GM23338 (cell line): ENCODE results near the gene RSRC2.

ENCODE experiments used
- CREB1 ChIP-seq: fragments of 250-450 bp; sonication (Bioruptor Pico); IDR thresholded peaks from 2 replicates; pipeline ENCODE4 v1.5.0; 2020; ENCODE audit warnings: low read depth, mild to moderate bottlenecking, moderate library complexity
- EZH2 ChIP-seq: fragments of 200-600 bp; sonication (generic); IDR thresholded peaks from one replicate; pipeline ENCODE4 v1.8.0; 2017; ENCODE audit warnings: antibody characterized with exemption, mild to moderate bottlenecking, low read depth; ENCODE audit not compliant: unreplicated experiment
- EZH2phosphoT487 ChIP-seq: fragments of 200-600 bp; sonication (generic); IDR thresholded peaks from one replicate; pipeline ENCODE4 v1.8.1; 2018; ENCODE audit warnings: antibody characterized with exemption; ENCODE audit not compliant: unreplicated experiment
- JUNB ChIP-seq: IDR thresholded peaks from one replicate; pipeline ENCODE4 v1.6.1; 2016; ENCODE audit warnings: antibody characterized with exemption; ENCODE audit not compliant: unreplicated experiment
- POLR2AphosphoS5 ChIP-seq: IDR thresholded peaks from 2 replicates; pipeline ENCODE4 v1.6.1; 2016; ENCODE audit warnings: antibody characterized with exemption, low read depth
- ZNF114 ChIP-seq: fragments of 250-450 bp; sonication (Bioruptor Pico); IDR thresholded peaks from 2 replicates; pipeline ENCODE4 v1.5.0; 2020; ENCODE audit warnings: mild to moderate bottlenecking, moderate library complexity
- ZNF331 ChIP-seq: fragments of 250-450 bp; sonication (Bioruptor Pico); IDR thresholded peaks from 2 replicates; pipeline ENCODE4 v1.5.0; 2020; ENCODE audit warnings: low read depth, mild to moderate bottlenecking, moderate library complexity
- TF ChIP-seq, protein P1 (sequence below), 2 experiments: fragments of 200-600 bp in 1 of 2; sonication (generic) in 1 of 2; conservative IDR thresholded peaks; 2 replicates each; pipeline versions ENCODE4 v1.5.1 to v1.6.1; 2016 to 2017; ENCODE audit warnings: antibody characterized with exemption in 2 of 2, low read depth in 2 of 2, mild to moderate bottlenecking in 2 of 2, moderate library complexity in 1 of 2
- TF ChIP-seq, protein P2 (sequence below): IDR thresholded peaks from 2 replicates; pipeline ENCODE4 v1.6.1; 2016; ENCODE audit warnings: antibody characterized with exemption
- TF ChIP-seq, protein P3 (sequence below): IDR thresholded peaks from one replicate; pipeline ENCODE4 v1.6.1; 2018; ENCODE audit warnings: antibody characterized with exemption; ENCODE audit not compliant: unreplicated experiment

DNA sequence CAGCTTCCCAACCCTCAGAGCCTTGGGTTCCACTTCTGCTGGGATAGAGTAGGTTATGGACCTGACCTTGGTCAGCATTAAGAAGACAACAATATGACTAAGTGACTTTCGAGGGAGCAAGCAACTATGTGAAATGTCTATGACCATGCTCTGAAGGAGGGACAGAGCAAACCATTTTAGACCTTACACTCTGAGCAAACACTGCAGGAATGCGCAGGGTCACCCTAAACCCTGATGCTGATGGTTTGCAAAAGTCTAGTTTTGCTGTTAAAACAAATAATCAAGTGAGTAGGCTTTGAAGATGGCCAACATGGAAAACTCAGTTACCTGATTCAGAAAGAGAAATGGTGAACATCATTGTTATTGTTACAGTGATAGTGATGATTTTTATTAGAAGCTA, 34.7 kb downstream of the RSRC2 start:
- TF ChIP-seq, protein P1, sequence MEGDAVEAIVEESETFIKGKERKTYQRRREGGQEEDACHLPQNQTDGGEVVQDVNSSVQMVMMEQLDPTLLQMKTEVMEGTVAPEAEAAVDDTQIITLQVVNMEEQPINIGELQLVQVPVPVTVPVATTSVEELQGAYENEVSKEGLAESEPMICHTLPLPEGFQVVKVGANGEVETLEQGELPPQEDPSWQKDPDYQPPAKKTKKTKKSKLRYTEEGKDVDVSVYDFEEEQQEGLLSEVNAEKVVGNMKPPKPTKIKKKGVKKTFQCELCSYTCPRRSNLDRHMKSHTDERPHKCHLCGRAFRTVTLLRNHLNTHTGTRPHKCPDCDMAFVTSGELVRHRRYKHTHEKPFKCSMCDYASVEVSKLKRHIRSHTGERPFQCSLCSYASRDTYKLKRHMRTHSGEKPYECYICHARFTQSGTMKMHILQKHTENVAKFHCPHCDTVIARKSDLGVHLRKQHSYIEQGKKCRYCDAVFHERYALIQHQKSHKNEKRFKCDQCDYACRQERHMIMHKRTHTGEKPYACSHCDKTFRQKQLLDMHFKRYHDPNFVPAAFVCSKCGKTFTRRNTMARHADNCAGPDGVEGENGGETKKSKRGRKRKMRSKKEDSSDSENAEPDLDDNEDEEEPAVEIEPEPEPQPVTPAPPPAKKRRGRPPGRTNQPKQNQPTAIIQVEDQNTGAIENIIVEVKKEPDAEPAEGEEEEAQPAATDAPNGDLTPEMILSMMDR (conservative IDR thresholded peaks at IDR 0.05; ENCODE audit: low read depth in 2 of 2), result no peak
- no peak for TF ChIP-seq POLR2AphosphoS5
- no peak for TF ChIP-seq JUNB
- TF ChIP-seq ZNF114, result no peak
- TF ChIP-seq ZNF331 (CRISPR knock-in tag), result no peak
- TF ChIP-seq EZH2phosphoT487, result no peak
- TF ChIP-seq, protein P2, sequence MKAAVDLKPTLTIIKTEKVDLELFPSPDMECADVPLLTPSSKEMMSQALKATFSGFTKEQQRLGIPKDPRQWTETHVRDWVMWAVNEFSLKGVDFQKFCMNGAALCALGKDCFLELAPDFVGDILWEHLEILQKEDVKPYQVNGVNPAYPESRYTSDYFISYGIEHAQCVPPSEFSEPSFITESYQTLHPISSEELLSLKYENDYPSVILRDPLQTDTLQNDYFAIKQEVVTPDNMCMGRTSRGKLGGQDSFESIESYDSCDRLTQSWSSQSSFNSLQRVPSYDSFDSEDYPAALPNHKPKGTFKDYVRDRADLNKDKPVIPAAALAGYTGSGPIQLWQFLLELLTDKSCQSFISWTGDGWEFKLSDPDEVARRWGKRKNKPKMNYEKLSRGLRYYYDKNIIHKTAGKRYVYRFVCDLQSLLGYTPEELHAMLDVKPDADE, result no peak
- TF ChIP-seq EZH2, result no peak
- TF ChIP-seq, protein P3, sequence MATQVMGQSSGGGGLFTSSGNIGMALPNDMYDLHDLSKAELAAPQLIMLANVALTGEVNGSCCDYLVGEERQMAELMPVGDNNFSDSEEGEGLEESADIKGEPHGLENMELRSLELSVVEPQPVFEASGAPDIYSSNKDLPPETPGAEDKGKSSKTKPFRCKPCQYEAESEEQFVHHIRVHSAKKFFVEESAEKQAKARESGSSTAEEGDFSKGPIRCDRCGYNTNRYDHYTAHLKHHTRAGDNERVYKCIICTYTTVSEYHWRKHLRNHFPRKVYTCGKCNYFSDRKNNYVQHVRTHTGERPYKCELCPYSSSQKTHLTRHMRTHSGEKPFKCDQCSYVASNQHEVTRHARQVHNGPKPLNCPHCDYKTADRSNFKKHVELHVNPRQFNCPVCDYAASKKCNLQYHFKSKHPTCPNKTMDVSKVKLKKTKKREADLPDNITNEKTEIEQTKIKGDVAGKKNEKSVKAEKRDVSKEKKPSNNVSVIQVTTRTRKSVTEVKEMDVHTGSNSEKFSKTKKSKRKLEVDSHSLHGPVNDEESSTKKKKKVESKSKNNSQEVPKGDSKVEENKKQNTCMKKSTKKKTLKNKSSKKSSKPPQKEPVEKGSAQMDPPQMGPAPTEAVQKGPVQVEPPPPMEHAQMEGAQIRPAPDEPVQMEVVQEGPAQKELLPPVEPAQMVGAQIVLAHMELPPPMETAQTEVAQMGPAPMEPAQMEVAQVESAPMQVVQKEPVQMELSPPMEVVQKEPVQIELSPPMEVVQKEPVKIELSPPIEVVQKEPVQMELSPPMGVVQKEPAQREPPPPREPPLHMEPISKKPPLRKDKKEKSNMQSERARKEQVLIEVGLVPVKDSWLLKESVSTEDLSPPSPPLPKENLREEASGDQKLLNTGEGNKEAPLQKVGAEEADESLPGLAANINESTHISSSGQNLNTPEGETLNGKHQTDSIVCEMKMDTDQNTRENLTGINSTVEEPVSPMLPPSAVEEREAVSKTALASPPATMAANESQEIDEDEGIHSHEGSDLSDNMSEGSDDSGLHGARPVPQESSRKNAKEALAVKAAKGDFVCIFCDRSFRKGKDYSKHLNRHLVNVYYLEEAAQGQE, result no peak
- no peak for TF ChIP-seq CREB1 (CRISPR knock-in tag)
